GM12878 (cell line): ENCODE measurements around the gene POLR1G. TPM values are rescaled to one million over a fixed set of nuclear protein-coding genes. Genes with fewer than 3 reads are reported as not detected.

Experiments used
- ATAC-seq: fragments of 200-7000 bp; cut with Tn5 transposase; 3 replicates; pipeline ENCODE4 v1.9.1; 2020; ENCODE audit warnings: mild to moderate bottlenecking, moderate library complexity
- BruUV-seq: library from RNA; stranded (reverse); fragments of 400-500 nt; replicated peaks from 2 replicates; lab custom pipeline; 2021; lab: Mats Ljungman, UMichigan
- CTCF ChIA-PET: fragments of 300-600 bp; sonication (Branson Sonifier 250); formaldehyde crosslinking; extraction: SDS; loops from one replicate; lab custom pipeline; 2021; ENCODE audit warnings: inconsistent platforms; lab: Yijun Ruan, JAX
- POLR2A ChIA-PET: fragments of 350-600 bp; formaldehyde crosslinking; extraction: SDS; loops from one replicate; lab custom pipeline; 2021; ENCODE audit warnings: inconsistent platforms; lab: Charles Lee
- RAD21 ChIA-PET: fragments of 300-600 bp; sonication (Branson Sonifier 250); formaldehyde crosslinking; loops from one replicate; lab custom pipeline; 2023; ENCODE audit warnings: antibody characterized with exemption; ENCODE audit not compliant: unreplicated experiment; lab: Charles Lee
- SMC1A ChIA-PET: fragments of 300-600 bp; sonication (Branson Sonifier 250); formaldehyde crosslinking; loops from one replicate; lab custom pipeline; 2023; ENCODE audit not compliant: unreplicated experiment, uncharacterized antibody; lab: Charles Lee
- DNase-seq: peaks from one replicate; pipeline ENCODE4 v3.0.0-alpha.2; 2011; ENCODE audit warnings: low read depth, low spot score
- FAIRE-seq: peaks from 3 replicates; lab custom pipeline; 2011; peaks lifted over from hg19 to GRCh38; lab: Jason Lieb, UNC
- H2AFZ ChIP-seq: 2 replicates; pipeline ENCODE4 v1.6.0; 2011; ENCODE audit warnings: low read depth, low read length, control low read depth; ENCODE audit not compliant: control insufficient read depth
- H3K27ac ChIP-seq: 2 replicates; pipeline ENCODE4 v1.5.1; 2011; ENCODE audit warnings: control low read depth; ENCODE audit not compliant: control insufficient read depth, insufficient read depth
- H3K27me3 ChIP-seq, 2 experiments: replicated peaks in 1 of 2; 2 replicates each; pipeline versions ENCODE4 v1.6.0 to v1.6.1; 2011; ENCODE audit warnings: low read length in 1 of 2; ENCODE audit not compliant: control insufficient read depth in 2 of 2, insufficient read depth in 2 of 2
- H3K36me3 ChIP-seq, 2 experiments: 2 replicates each; pipeline ENCODE4 v1.5.1; 2011; ENCODE audit warnings: low read length in 1 of 2; ENCODE audit not compliant: control insufficient read depth in 2 of 2, insufficient read depth in 2 of 2
- H3K4me1 ChIP-seq: 2 replicates; pipeline ENCODE4 v1.6.1; 2011; ENCODE audit warnings: mild to moderate bottlenecking, low read length, moderate library complexity, mixed read lengths; ENCODE audit not compliant: control insufficient read depth, insufficient read depth
- H3K4me2 ChIP-seq: 2 replicates; pipeline ENCODE4 v1.6.0; 2011; ENCODE audit warnings: control low read depth; ENCODE audit not compliant: control insufficient read depth, insufficient read depth
- H3K4me3 ChIP-seq: fragments of 200-600 bp; sonication (generic); 2 replicates; pipeline ENCODE4 v1.5.1; 2016
- H3K79me2 ChIP-seq: 2 replicates; pipeline ENCODE4 v1.6.0; 2011; ENCODE audit warnings: low read length; ENCODE audit not compliant: control insufficient read depth, insufficient read depth
- H3K9ac ChIP-seq: 2 replicates; pipeline ENCODE4 v1.8.0; 2011; ENCODE audit warnings: low read length, control low read depth, mixed read lengths; ENCODE audit not compliant: control insufficient read depth, insufficient read depth
- H3K9me3 ChIP-seq: replicated peaks from 3 replicates; pipeline ENCODE4 v1.5.1; 2011; ENCODE audit warnings: mild to moderate bottlenecking, low read length; ENCODE audit not compliant: control insufficient read depth, insufficient read depth
- H4K20me1 ChIP-seq: 2 replicates; pipeline ENCODE4 v1.6.0; 2011; ENCODE audit not compliant: control insufficient read depth, insufficient read depth
- CEBPB ChIP-seq, 2 experiments: fragments of 150-350 bp in 1 of 2; IDR thresholded peaks; 2 replicates each; pipeline ENCODE4 v1.6.1; 2012 to 2014; ENCODE audit warnings: low read depth in 2 of 2, low read length in 2 of 2, borderline replicate concordance in 1 of 2, inconsistent platforms in 1 of 2
- EED ChIP-seq: sonication (generic); IDR thresholded peaks from 2 replicates; pipeline ENCODE4 v1.6.1; 2016; ENCODE audit warnings: antibody characterized with exemption, low read depth
- MXI1 ChIP-seq: fragments of 150-350 bp; IDR thresholded peaks from 2 replicates; pipeline ENCODE4 v1.6.1; 2011; ENCODE audit warnings: low read depth, mild to moderate bottlenecking, inconsistent platforms, low read length, improper control_type of control experiment
- POU2F2 ChIP-seq: IDR thresholded peaks from 3 replicates; pipeline ENCODE4 v1.6.1; 2011; ENCODE audit warnings: low read depth, mild to moderate bottlenecking, low read length, borderline replicate concordance
- RBBP5 ChIP-seq: fragments of 200-600 bp; sonication (generic); conservative IDR thresholded peaks from 2 replicates; pipeline ENCODE4 v1.6.1; 2016
- REST ChIP-seq: IDR thresholded peaks from 2 replicates; pipeline ENCODE4 v1.6.1; 2012; ENCODE audit warnings: mild to moderate bottlenecking, low read depth, low read length
- WGBS: methylation state at CpG from one replicate; pipeline ENCODE4 v1.1.6; 2016; ENCODE audit warnings: low lambda C conversion rate; ENCODE audit not compliant: insufficient replicate concordance, insufficient coverage; ENCODE audit errors: missing lambda C conversion rate; 5-methylcytosine and 5-hydroxymethylcytosine counted together
- in situ Hi-C: fragments of 300-500 bp; cut with MboI; formaldehyde crosslinking; loops from 9 replicates; pipeline ENCODE4 v1.14.3; 2018; ENCODE audit warnings: mixed read lengths
- intact Hi-C: fragments of 100-400 bp; cut with micrococcal nuclease; formaldehyde crosslinking; loops from one replicate; pipeline ENCODE4 v1.14.2; 2022; ENCODE audit not compliant: unreplicated experiment
- polyA plus RNA-seq, 11 experiments: library from polyadenylated mRNA; depleted of rRNA in 4 of 11; unstranded in 6 of 11; stranded (reverse) in 5 of 11; fragments of >200 nt; fragmentation: Nextera tagmentation in 4 of 11; fragmentation: Illumina TruSeq in 1 of 11; extraction: Ambion mirVana in 4 of 11; extraction: Trizol in 1 of 11; gene quantifications; 1 replicate in 1 of 11; 2 replicates in 10 of 11; pipeline versions ENCODE4 v1.2.1 to v1.2.3, GENCODE V29; 2011 to 2016; ENCODE audit warnings: inconsistent platforms in 2 of 11, missing spikeins in 2 of 11, low read depth in 1 of 11
- total RNA-seq, 4 experiments: library from RNA; depleted of rRNA in 3 of 4; stranded (reverse); fragments of >200 nt in 3 of 4; fragmentation: Illumina TruSeq in 1 of 4; extraction: Trizol in 1 of 4; gene quantifications; 2 replicates each; pipeline versions ENCODE4 v1.2.1 to v1.2.3, GENCODE V29; 2013 to 2021

Gene POLR1G
- total and polyA plus RNA-seq, 10 of the 15 experiments (the other 5 are each of a cell fraction or from before 2014, with no cell fraction given): 2.0 to 30.9 (median 20.5) TPM

- Histone ChIP-seq H3K4me3 (no peak overlapping the region), H3K9ac (no peak overlapping the region), H3K4me2 (peak overlapping the region; percentile 10; the same call in 1 of the 2 replicates), H3K27me3 (no peaks in the 10 kb centered on the region)
- no peak for DNase-seq
- no peak for ATAC-seq
- ChIA-PET SMC1A (interaction anchor here (0.9 to 2.2 kb wide), 5 partner anchors 11 to 22 kb away, joined by 3 to 10 read pairs (median 4); partner anchors contain the start of gene FOSB), POLR2A (interaction anchor here (0.5 to 1.3 kb wide), 11 partner anchors 10 to 1067 kb away, joined by 3 to 11 read pairs (median 3); partner anchors contain the start of gene FOSB)
- 50% methylated on average over 2 of the region's 2 CpGs for WGBS
- no peak for FAIRE-seq
- TF ChIP-seq REST: no peak
- TF ChIP-seq POU2F2: no peak
- no peak for TF ChIP-seq RBBP5
- no peak for TF ChIP-seq MXI1
- no peak for TF ChIP-seq CEBPB (IDR thresholded peaks at IDR 0.05; ENCODE audit: borderline replicate concordance in 1 of 2, low read depth in 2 of 2, low read length in 2 of 2)
- TF ChIP-seq EED: no peak
- TF ChIP-seq, all 136 proteins: peak for 0
- Histone ChIP-seq H4K20me1 (no peaks in the 10 kb centered on the region), H3K27ac (0 out of 2 replicates have a peak overlapping the region, but pooled peaks have one; percentile 33), H3K36me3 (no peaks in the 10 kb centered on the region), H3K9me3 (no peaks in the 10 kb centered on the region), H2AFZ (peak overlapping the region; percentile 6), H3K4me1 (peaks cover 28% of the 10 kb centered on the region), H3K79me2 (no peaks in the 10 kb centered on the region)
- in situ Hi-C loops: loop anchor here (25.0 kb wide), 1 partner anchor 1694 kb away; the partner anchor contains the start of gene SMG9
- intact Hi-C loops: no loop called here
- CTCF ChIA-PET: interaction anchor here (0.6 to 2.4 kb wide), 11 partner anchors 10 to 878 kb away, joined by 3 to 15 read pairs (median 4); partner anchors contain the start of gene FOSB
- BruUV-seq: no TSS peak
- RAD21 ChIA-PET: interaction anchor here (1.0 to 2.9 kb wide), 3 partner anchors 11 to 17 kb away, joined by 4 to 13 read pairs (median 6); partner anchors contain the start of gene FOSB
Measured at GRCh38 chr19:45456500-45456815, 50.0 kb downstream of the POLR1G start.
